Mucosa of rectum (tissue), 2 donors: ENCODE data around the gene RPS6KA3.
"Not testable (repeated sequence)": the region's sequence is repeated elsewhere in the genome, so short reads cannot be mapped to it uniquely, and the experiment has no call there.

ENCODE experiments used
- H3K27ac ChIP-seq, 2 donors: one replicate each; pipeline ENCODE4 v1.7.0; 2013; ENCODE audit warnings: inconsistent platforms in 2 of 2, low read depth in 2 of 2, low read length in 2 of 2
- H3K27me3 ChIP-seq, 2 donors: one replicate each; pipeline ENCODE4 v1.7.0; 2013; ENCODE audit warnings: low read length in 2 of 2; ENCODE audit not compliant: control insufficient read depth in 2 of 2, insufficient read depth in 2 of 2
- H3K36me3 ChIP-seq, 2 donors: one replicate each; pipeline ENCODE4 v1.7.0; 2013; ENCODE audit warnings: low read length in 2 of 2; ENCODE audit not compliant: control insufficient read depth in 2 of 2, insufficient read depth in 2 of 2
- H3K4me1 ChIP-seq, 2 donors: one replicate each; pipeline ENCODE4 v1.7.0; 2013; ENCODE audit warnings: low read length in 2 of 2, mild to moderate bottlenecking in 1 of 2; ENCODE audit not compliant: control insufficient read depth in 2 of 2, insufficient read depth in 2 of 2
- H3K4me3 ChIP-seq, 2 donors: one replicate each; pipeline ENCODE4 v1.7.0; 2013; ENCODE audit warnings: low read length in 2 of 2
- H3K9ac ChIP-seq, 2 donors: one replicate each; pipeline ENCODE4 v1.7.0; 2013; ENCODE audit warnings: low read length in 2 of 2, low read depth in 1 of 2, mild to moderate bottlenecking in 1 of 2
- H3K9me3 ChIP-seq, 2 donors: one replicate each; pipeline ENCODE4 v1.7.0; 2013; ENCODE audit warnings: low read length in 2 of 2; ENCODE audit not compliant: control insufficient read depth in 2 of 2
- donor health status: healthy.
- donor health status: Normal muscosa, but diverticular disease.

RPS6KA3 gene

DNA sequence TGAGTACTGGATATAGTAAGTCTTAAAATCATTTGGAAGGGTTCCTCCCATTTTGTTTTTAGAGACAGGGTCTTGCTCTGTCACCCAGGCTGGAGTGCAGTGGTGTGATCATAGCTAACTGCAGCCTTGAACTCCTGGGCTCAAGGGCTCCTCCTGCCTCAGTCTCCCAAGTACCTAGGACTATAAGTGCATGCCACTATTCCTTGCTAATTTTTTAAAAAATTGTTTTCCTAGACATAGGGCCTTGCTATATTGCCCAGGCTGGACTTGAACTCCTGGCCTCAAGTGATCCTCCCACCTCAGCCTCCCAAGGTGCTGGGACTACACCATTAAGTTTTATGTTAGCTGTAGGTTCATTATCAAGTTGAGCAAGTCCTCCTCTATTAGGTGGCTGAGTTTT, 16.6 kb downstream of the RPS6KA3 start:
- H3K27ac ChIP-seq, H3K4me3 ChIP-seq, H3K27me3 ChIP-seq, H3K9me3 ChIP-seq, H3K9ac ChIP-seq, H3K4me1 ChIP-seq, H3K36me3 ChIP-seq: not testable (repeated sequence)

DNA sequence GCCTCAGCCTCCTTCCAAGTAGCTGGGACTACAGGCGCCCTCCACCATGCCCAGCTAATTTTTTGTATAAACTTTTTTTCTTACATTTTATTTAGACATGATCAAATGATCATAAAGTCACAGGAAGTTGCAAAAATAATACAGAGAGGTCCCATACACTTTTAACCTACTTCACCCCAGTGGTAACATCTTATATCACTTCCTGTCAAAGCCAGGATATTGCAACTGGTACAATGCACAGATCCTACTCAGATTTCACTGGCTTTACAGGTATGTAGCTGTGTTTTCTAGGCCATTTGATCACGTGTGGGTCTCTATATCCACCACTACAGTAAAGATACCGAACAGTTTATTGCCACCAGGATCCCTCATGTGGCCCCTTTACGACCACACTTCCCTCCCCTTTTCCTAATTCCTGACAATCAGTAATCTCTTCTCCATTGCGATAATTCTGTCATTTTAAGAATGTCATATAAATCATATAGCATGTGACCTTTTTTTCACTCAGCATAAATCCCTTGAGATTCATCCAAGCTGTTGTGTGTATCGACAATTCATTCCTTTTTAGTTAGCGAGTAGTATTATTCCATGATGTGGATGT, 18.0 kb downstream of the RPS6KA3 start:
- Histone ChIP-seq H3K27ac (no peak overlapping the region), H3K9ac (no peak overlapping the region), H3K4me1 (peaks cover 0 to 4% of the 10 kb centered on the region in 2 donors), H3K36me3 (no peaks in the 10 kb centered on the region), H3K27me3 (no peaks in the 10 kb centered on the region), H3K4me3 (no peak overlapping the region), H3K9me3 (no peaks in the 10 kb centered on the region)

DNA sequence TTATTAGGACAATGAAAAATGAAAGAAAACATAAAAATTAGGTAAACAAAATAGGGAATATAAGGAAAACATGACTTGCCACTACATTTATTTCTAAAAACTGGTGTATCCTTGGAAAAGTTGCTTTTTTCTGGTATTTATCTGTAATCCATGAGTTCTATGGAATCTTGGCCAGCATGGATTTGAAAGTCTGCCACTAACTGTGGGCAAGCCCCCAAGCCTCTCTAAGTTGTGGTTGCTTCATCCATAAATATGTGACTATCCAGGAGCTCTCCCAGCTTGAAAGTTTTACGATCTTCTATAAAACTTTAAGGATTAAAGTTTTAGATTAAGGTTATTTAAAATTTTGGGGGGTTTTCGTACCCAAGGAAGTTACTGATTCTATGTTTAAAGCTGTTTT, 21.8 kb downstream of the RPS6KA3 start:
- Histone ChIP-seq H3K36me3 (no peaks in the 10 kb centered on the region), H3K9me3 (no peaks in the 10 kb centered on the region)

DNA sequence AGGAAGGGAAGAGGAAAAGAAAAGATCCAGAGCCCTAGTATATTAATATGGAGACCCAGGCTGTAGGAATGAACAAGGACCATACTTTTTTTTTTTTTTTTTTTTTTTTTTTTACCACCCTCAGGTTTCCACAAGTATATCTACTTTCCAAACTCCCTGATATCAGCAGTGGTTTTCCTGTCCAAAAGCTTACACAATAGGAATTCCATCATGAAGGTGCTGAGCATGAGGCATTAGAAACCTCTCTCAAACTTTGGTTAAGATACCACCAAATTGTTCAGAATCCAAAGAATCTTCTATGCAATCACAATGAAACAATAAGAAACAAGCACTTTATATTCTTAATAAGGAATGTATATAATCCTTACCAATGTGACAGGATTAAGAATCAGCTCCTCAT, 26.5 kb downstream of the RPS6KA3 start:
- Histone ChIP-seq H3K36me3 (no peaks in the 10 kb centered on the region), H3K27ac (no peak overlapping the region), H3K4me1 (no peaks in the 10 kb centered on the region), H3K4me3 (no peak overlapping the region), H3K9me3 (no peaks in the 10 kb centered on the region), H3K9ac (no peak overlapping the region), H3K27me3 (no peaks in the 10 kb centered on the region)

More for the DNA sequence above, 21.8 kb downstream of the RPS6KA3 start:
- Histone ChIP-seq H3K9ac (no peak overlapping the region), H3K27ac (no peak overlapping the region), H3K27me3 (no peaks in the 10 kb centered on the region), H3K4me3 (no peak overlapping the region), H3K4me1 (no peaks in the 10 kb centered on the region)

DNA sequence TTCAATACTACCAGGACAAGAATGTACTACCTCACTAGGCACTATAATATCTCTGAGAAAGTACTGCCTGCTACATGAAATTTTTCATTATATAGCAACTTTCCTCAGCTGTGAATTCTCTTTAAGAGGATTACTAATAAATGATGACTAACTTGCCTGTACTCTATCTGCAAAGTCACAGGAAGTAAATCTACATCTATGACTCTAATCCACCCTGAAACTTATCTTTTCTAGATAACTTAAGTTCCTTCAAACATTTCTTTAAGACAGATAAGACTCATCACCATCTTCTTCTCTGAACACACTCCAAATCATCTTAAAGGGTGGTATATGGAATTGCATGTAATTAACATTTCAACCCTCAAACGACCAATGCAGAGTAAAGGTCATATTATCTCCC, 28.8 kb downstream of the RPS6KA3 start:
- Histone ChIP-seq H3K4me1 (no peaks in the 10 kb centered on the region), H3K36me3 (no peaks in the 10 kb centered on the region), H3K4me3 (no peak overlapping the region), H3K27me3 (no peaks in the 10 kb centered on the region), H3K9me3 (no peaks in the 10 kb centered on the region), H3K27ac (no peak overlapping the region), H3K9ac (no peak overlapping the region)

DNA sequence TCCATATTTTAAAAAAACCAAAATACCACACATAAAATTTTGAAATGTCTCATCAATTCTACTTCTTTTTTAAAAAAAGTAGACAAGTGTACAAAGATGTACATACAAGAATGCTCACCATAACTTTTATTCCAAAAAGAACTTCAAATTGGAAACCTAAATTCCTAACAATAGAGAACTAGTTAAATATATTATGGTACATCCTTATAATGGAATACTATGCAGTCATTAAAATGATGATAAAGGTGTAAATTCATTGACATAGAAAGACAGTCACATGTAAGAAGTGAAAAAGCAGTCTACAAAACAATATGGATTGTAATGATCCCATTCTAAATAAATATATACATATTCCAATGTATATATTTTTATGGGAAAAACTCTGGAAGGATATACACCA, 31.0 kb downstream of the RPS6KA3 start:
- no peak overlapping the region for H3K4me3 ChIP-seq
- no peak overlapping the region for H3K9ac ChIP-seq
- H3K4me1 ChIP-seq: no peaks in the 10 kb centered on the region
- H3K9me3 ChIP-seq: no peaks in the 10 kb centered on the region
- no peak overlapping the region for H3K27ac ChIP-seq
- no peaks in the 10 kb centered on the region for H3K27me3 ChIP-seq
- H3K36me3 ChIP-seq: no peaks in the 10 kb centered on the region

DNA sequence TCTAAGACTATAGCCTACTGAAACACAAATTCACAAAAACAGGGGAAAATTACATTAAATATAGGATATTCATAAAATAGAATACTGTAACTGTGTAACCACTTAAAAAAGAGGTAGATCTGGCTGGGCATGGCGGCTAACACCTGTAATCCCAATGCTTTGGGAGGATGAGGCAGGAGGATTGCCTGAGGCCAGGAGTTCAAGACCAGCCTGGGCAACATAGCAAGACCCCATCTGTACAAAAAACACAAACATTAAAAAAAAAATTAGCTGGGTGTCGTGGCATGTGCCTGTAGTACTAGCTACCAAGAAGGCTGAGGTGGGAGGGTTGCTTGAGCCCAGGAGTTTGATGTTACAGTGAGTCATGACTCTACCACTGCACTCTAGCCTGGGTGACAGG, 33.4 kb downstream of the RPS6KA3 start:
- Histone ChIP-seq H3K4me1 (no peaks in the 10 kb centered on the region), H3K9me3 (no peaks in the 10 kb centered on the region), H3K27ac (no peak overlapping the region), H3K27me3 (no peaks in the 10 kb centered on the region), H3K9ac (no peak overlapping the region), H3K4me3 (no peak overlapping the region), H3K36me3 (peaks cover 0 to 5% of the 10 kb centered on the region in 2 donors)

DNA sequence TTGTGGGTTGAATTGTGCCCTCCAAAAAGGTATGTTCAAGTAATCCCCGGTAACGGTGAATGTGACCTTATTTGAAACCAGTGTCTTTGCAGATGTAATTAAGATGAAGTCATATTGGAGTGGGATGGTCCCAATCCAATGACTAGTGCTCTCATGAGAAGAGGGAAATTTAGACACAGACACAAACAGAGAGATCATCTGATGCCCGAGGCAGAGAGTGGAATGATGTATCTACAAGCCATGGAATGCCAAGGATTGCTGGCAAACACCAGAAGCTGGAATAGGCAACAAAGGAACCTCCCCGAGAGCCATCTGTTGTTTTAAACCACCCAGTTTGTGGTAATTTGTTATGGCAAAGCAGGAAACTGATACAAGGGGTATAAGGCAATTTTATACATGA, 35.1 kb downstream of the RPS6KA3 start:
- Histone ChIP-seq H3K4me3 (no peak overlapping the region), H3K9me3 (no peaks in the 10 kb centered on the region), H3K27me3 (no peaks in the 10 kb centered on the region), H3K4me1 (no peaks in the 10 kb centered on the region), H3K9ac (no peak overlapping the region), H3K36me3 (peaks cover 0 to 5% of the 10 kb centered on the region in 2 donors), H3K27ac (no peak overlapping the region)

DNA sequence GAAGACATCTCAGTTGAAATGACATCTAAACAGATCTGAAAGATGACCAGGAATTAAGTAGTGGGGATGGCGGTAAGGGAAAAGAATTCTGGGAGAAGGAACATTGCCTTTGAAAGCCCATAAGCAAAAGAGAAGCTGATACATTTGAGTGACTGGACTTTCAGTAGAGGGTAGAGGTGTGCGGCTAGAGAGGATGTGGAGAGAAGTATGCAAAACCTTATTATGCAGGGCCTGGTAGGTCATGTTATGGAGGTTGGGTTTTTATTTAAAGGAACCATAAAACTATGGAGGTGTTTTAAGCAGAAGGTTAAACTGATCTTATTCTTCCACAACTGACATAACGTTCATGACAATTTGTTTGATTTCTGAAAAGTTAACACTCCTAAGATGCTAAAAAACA, 36.3 kb downstream of the RPS6KA3 start:
- H3K4me1 ChIP-seq: no peaks in the 10 kb centered on the region
- no peak overlapping the region for H3K4me3 ChIP-seq
- no peak overlapping the region for H3K9ac ChIP-seq
- H3K27me3 ChIP-seq: no peaks in the 10 kb centered on the region
- H3K27ac ChIP-seq: no peak overlapping the region
- peaks cover 0 to 5% of the 10 kb centered on the region in 2 donors for H3K36me3 ChIP-seq
- H3K9me3 ChIP-seq: no peaks in the 10 kb centered on the region

DNA sequence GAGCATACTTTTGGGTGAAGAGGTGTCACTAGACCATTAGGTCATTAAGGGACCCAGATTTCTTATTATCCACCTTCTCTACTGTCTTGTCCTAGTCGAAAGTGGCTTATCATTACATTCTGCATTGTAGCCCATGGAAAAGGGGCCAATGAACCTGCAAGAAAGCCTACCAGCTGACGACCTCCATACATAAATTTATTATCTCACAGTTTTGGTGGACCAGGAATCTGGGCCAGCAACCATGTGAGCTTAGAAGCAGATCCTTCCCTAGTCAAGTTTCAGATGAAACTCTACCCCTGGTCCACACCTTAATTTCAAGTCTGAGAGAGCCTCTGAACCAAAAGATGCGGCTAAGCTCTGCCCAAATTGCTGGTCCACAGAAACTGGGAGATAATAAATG, 37.6 kb downstream of the RPS6KA3 start:
- Histone ChIP-seq H3K9ac (no peak overlapping the region), H3K27me3 (no peaks in the 10 kb centered on the region), H3K4me3 (no peak overlapping the region), H3K27ac (no peak overlapping the region), H3K36me3 (peaks cover 0 to 5% of the 10 kb centered on the region in 2 donors), H3K9me3 (no peaks in the 10 kb centered on the region), H3K4me1 (no peaks in the 10 kb centered on the region)

DNA sequence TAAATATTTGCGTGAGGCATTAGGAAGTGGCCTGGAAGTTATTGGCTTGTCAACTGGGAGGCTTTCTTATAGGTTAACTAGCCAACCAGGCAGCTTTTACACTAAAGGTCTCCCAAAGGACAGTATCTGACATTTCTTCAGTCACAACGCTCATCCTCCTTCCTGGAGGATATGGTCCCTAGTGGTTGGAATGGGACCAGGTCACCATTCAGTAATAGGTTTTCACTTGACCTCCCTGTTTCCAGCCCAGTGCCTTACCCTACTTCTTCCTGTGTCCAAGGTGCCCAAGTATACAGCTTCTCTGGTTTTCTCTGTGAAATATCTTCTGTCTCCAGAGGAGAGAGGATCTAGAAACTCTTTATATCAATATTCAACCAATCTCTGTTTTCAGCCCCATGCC, 38.5 kb downstream of the RPS6KA3 start:
- Histone ChIP-seq H3K27me3 (no peaks in the 10 kb centered on the region), H3K4me3 (no peak overlapping the region), H3K4me1 (no peaks in the 10 kb centered on the region), H3K27ac (no peak overlapping the region), H3K36me3 (peaks cover 0 to 5% of the 10 kb centered on the region in 2 donors), H3K9ac (no peak overlapping the region), H3K9me3 (no peaks in the 10 kb centered on the region)
